Activated T-cell treated with anti-CD3 and anti-CD28 coated beads, Interleukin-2, amount 50 U/mL, for 24 hours (primary cell): Measurements from ENCODE around the gene NFATC2.
A peak's percentile ranks its signal among the peaks of the same experiment; 100 is the strongest.

Experiments
- DNase-seq: peaks from one replicate; pipeline ENCODE4 v3.0.0-alpha.2; 2020
- H3K27ac Mint-ChIP-seq: 2 replicates; pipeline ENCODE4 v1.8.0; 2020; ENCODE audit warnings: mild to moderate bottlenecking, mixed read lengths
- H3K27me3 Mint-ChIP-seq: 2 replicates; pipeline ENCODE4 v1.8.0; 2020; ENCODE audit warnings: mixed read lengths
- H3K36me3 Mint-ChIP-seq: 2 replicates; pipeline ENCODE4 v1.8.0; 2020; ENCODE audit warnings: low read depth, mixed read lengths
- H3K4me1 Mint-ChIP-seq: 2 replicates; pipeline ENCODE4 v1.8.0; 2020; ENCODE audit warnings: low read depth, mixed read lengths
- H3K4me3 Mint-ChIP-seq: 2 replicates; pipeline ENCODE4 v1.8.0; 2020; ENCODE audit warnings: mild to moderate bottlenecking, moderate library complexity, mixed read lengths
- H3K9me3 Mint-ChIP-seq: 2 replicates; pipeline ENCODE4 v1.8.0; 2020; ENCODE audit warnings: mixed read lengths

NFATC2 gene

GRCh38 chr20:51383891-51384510, 158.5 kb downstream of the NFATC2 start:
- H3K27me3 Mint-ChIP-seq, result no peaks in the 10 kb centered on the region
- H3K4me1 Mint-ChIP-seq, result peaks cover 55% of the 10 kb centered on the region
- peaks cover 70% of the 10 kb centered on the region for H3K36me3 Mint-ChIP-seq
- H3K9me3 Mint-ChIP-seq, result no peaks in the 10 kb centered on the region
- H3K4me3 Mint-ChIP-seq, result no peak overlapping the region
- H3K27ac Mint-ChIP-seq, result peak overlapping the region; percentile 7
- no peak for DNase-seq

DNA sequence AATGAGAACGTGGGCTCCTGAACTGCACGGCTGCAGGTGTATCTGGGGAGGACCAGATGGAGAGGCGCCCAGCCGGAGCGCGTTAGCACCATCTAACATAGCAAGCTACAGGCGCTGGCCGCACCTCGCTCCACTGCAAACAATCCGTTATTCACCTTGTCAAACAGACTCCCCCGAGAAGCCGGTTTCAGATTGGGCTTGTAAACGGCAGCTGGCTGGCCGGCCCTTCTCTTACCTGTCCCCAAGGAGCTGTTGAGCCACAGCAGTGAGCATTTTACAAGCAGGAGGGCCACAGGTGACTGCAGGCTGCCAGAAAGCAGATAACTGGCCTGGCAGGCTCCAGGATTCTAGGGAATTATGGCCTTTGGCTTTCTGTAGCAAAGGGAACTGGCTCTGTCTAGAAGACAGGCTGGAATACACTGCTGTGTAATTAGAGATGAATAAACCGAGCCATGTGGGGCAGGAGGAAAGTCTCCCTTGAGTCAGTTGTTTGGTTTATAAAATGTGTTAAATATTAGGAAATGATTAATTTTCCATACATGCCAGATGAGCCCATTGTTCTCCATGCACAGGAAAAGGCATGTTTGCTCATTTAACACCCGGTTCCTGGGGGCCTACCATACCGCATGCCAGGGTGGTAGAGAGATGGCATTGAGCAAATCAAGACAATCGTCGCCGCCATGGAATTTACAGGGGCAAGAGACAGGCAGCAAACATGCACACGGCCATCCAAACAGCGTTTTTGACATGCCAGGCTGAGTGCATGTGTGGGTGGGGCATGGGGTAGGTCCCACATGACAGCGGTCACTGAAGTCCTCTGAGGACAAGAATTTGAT, 159.3 kb downstream of the NFATC2 start:
- Mint-ChIP-seq H3K36me3 (peaks cover 64% of the 10 kb centered on the region), H3K27ac (peak overlapping the region; percentile 7), H3K9me3 (no peaks in the 10 kb centered on the region), H3K27me3 (no peaks in the 10 kb centered on the region), H3K4me1 (peaks cover 49% of the 10 kb centered on the region), H3K4me3 (no peak overlapping the region)
- DNase-seq, result no peak

DNA sequence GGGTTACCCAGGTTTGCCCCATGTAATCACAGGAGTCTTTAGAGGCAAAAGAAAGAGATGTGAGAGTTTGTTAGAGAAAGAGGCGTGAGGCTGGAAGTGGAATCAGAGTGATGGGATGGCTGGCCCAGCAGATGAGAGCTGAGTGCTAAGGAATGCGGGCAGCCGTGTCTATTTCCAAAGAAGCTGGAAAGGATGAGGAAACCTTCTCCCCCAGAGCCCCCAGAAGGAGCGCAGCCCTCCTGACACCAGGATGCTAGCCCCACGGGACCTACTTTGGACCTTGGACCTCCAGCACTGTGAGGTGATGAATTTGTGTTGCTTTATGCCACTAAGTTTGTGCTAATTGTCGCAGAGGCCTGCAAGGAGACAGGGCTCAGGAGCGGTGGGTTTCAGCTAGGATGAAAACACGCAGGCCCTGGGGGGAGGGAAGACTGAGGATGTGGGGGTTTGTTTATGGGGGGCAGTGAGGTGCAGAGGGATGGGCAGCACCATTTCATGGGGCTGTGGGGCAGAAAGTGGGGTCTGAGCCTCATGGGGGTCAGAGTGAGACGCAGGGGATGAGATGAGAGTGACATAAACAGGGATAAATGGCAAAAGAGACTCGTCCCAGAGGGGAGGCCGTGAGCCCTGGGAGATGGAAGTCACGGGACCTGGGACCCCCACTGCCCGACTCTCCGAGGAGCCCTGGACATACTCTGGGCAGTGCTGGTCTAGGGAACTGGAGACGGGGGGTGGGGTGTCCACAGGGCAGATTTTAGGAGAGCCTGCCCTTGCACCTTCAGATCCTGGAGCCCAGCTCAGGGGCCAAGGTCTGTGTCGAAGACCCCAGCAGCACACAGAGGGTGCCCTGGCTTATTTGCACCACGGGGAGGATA, 160.2 kb downstream of the NFATC2 start:
- Mint-ChIP-seq H3K9me3 (no peaks in the 10 kb centered on the region), H3K4me3 (no peak overlapping the region), H3K36me3 (peaks cover 62% of the 10 kb centered on the region), H3K27me3 (no peaks in the 10 kb centered on the region), H3K27ac (no peak overlapping the region), H3K4me1 (peaks cover 43% of the 10 kb centered on the region)
- DNase-seq, result no peak

DNA sequence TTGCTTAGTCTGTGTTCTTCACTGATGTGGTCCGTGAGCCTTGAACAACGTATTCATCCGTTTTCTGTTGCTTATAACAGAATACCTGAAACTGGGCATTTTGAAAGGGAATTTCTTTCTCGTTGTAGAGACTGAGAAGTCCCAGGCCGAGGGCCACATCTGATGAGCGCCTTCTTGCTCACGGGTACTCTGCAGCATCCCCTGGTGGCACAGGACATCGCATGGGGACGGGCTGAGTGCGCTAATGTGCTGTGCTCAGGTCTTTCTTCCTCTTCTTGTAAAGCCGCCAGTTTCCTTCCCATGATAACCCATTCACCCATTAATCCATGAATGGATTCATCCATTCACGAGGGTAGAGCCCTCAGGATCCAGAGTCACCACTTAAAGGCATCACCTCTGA, 161.0 kb downstream of the NFATC2 start:
- Mint-ChIP-seq H3K27ac (peak overlapping the region; percentile 24), H3K27me3 (no peaks in the 10 kb centered on the region), H3K4me1 (peaks cover 35% of the 10 kb centered on the region), H3K9me3 (no peaks in the 10 kb centered on the region), H3K4me3 (no peak overlapping the region), H3K36me3 (peaks cover 56% of the 10 kb centered on the region)
- DNase-seq, result no peak

DNA sequence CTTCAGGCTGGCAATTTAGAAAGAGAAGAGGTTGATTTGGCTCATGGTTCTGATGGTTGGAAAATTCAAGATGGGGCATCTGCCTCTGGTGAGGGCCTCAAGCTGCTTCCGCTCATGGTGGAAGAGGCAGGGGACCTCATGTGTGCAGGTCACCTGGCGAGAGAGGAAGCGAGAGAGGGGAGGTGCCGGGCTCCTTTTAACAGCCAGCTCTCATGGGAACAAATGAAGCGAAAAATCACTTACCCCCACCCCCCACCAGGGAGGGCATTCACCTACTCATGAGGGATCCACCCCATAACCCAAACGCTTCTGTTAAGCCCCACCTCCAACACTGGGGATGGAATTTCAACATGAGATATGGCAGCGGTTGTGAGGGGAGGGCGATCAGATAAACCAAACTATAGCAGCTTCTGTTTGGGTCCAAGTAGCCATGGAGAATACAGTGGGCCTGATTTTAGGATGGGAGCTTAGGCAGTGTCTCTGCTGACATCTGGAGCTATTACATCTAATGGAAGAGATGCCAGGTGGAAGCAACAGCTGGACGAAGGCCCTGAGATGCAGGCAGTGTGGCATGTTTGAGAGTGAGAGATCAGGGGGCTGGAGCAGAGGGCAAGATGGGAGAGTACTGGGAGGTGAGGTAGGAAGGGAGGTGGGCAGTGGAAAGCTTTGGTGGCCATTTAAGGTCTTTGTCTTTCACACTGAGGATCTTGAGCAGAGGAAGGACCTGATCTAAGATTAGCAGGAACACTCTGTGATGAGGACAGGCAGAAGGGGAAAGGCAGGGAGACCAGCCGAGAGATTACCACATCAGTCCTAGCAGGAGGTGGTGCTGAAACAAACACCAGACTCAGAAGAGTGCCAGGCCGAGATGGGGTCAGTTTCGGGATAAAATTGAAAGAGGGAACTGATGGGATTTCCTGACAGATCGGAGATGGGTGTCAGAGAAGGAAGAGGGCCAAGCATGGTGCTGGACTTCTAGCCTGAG, 161.8 kb downstream of the NFATC2 start:
- H3K36me3 Mint-ChIP-seq, result peaks cover 48% of the 10 kb centered on the region
- DNase-seq, result no peak
- no peaks in the 10 kb centered on the region for H3K9me3 Mint-ChIP-seq
- H3K4me3 Mint-ChIP-seq, result no peak overlapping the region
- no peaks in the 10 kb centered on the region for H3K27me3 Mint-ChIP-seq
- peak overlapping the region; percentile 26 for H3K27ac Mint-ChIP-seq
- peaks cover 26% of the 10 kb centered on the region for H3K4me1 Mint-ChIP-seq

GRCh38 chr20:51379601-51380341, 162.7 kb downstream of the NFATC2 start:
- peaks cover 17% of the 10 kb centered on the region for H3K4me1 Mint-ChIP-seq
- H3K4me3 Mint-ChIP-seq, result no peak overlapping the region
- no peaks in the 10 kb centered on the region for H3K27me3 Mint-ChIP-seq
- peak overlapping the region; percentile 48 for H3K27ac Mint-ChIP-seq
- no peak for DNase-seq
- H3K9me3 Mint-ChIP-seq, result no peaks in the 10 kb centered on the region
- peaks cover 39% of the 10 kb centered on the region for H3K36me3 Mint-ChIP-seq

GRCh38 chr20:51378171-51378928, 164.2 kb downstream of the NFATC2 start:
- no peak overlapping the region for H3K4me3 Mint-ChIP-seq
- no peaks in the 10 kb centered on the region for H3K9me3 Mint-ChIP-seq
- no peaks in the 10 kb centered on the region for H3K27me3 Mint-ChIP-seq
- H3K4me1 Mint-ChIP-seq, result peaks cover 5% of the 10 kb centered on the region
- peaks cover 26% of the 10 kb centered on the region for H3K36me3 Mint-ChIP-seq
- peak overlapping the region; percentile 47 for H3K27ac Mint-ChIP-seq
- DNase-seq, result no peak

DNA sequence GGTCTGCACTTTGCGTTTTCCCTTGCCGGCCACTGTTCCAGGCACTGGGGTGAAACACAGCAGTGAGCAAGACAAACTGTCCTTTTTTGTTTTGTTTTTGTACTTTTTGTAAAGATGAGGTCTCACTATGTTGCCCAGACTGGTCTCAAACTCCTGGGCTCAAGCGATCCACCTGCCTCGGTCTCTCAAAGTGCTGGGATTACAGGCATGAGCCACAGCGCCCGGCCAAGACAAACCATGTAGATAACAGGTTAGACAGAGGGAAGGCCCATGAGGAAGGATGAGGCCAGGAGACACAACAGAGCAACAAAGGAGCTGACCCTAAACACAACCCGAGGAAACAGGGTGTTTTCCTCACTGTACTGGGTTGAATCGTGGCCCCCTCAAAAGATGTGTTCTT, 165.4 kb downstream of the NFATC2 start:
- peaks cover 21% of the 10 kb centered on the region for H3K36me3 Mint-ChIP-seq
- no peak overlapping the region for H3K4me3 Mint-ChIP-seq
- H3K9me3 Mint-ChIP-seq, result no peaks in the 10 kb centered on the region
- DNase-seq, result no peak
- no peak overlapping the region for H3K27ac Mint-ChIP-seq
- no peaks in the 10 kb centered on the region for H3K27me3 Mint-ChIP-seq
- H3K4me1 Mint-ChIP-seq, result peaks cover 8% of the 10 kb centered on the region

- H3K27ac Mint-ChIP-seq, result no peak overlapping the region
- no peaks in the 10 kb centered on the region for H3K27me3 Mint-ChIP-seq
- peaks cover 9% of the 10 kb centered on the region for H3K4me1 Mint-ChIP-seq
- peaks cover 20% of the 10 kb centered on the region for H3K36me3 Mint-ChIP-seq
- no peak for DNase-seq
- no peak overlapping the region for H3K4me3 Mint-ChIP-seq
- no peaks in the 10 kb centered on the region for H3K9me3 Mint-ChIP-seq
Measured at GRCh38 chr20:51376111-51376510, 166.4 kb downstream of the NFATC2 start.

- DNase-seq, result no peak
- no peaks in the 10 kb centered on the region for H3K9me3 Mint-ChIP-seq
- H3K27me3 Mint-ChIP-seq, result no peaks in the 10 kb centered on the region
- H3K36me3 Mint-ChIP-seq, result peaks cover 17% of the 10 kb centered on the region
- H3K4me1 Mint-ChIP-seq, result peaks cover 9% of the 10 kb centered on the region
- no peak overlapping the region for H3K4me3 Mint-ChIP-seq
- H3K27ac Mint-ChIP-seq, result no peak overlapping the region
Measured at GRCh38 chr20:51375561-51375960, 167.0 kb downstream of the NFATC2 start.

GRCh38 chr20:51374961-51375360, 167.6 kb downstream of the NFATC2 start:
- Mint-ChIP-seq H3K27ac (no peak overlapping the region), H3K36me3 (peaks cover 14% of the 10 kb centered on the region), H3K27me3 (no peaks in the 10 kb centered on the region), H3K9me3 (no peaks in the 10 kb centered on the region), H3K4me3 (no peak overlapping the region), H3K4me1 (peaks cover 9% of the 10 kb centered on the region)
- no peak for DNase-seq

DNA sequence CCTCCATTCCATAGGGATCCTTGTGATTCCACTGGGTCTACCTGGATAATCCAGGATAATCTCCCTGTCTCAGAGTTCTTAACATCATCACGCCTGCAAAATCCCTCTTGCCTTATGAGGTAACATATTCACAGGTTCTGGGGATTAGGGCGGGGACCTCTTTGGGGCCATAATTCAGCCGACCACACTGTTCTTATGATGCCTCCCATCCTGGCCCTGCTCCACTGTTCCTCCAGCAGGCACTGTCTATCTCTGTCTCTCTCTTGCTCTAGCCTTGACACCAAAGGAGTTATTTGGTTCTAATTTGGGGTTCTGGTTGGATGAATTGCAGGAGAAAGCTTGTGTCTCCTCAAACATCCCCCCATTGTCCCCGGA, 168.1 kb downstream of the NFATC2 start:
- H3K4me3 Mint-ChIP-seq, result no peak overlapping the region
- H3K27me3 Mint-ChIP-seq, result no peaks in the 10 kb centered on the region
- peaks cover 9% of the 10 kb centered on the region for H3K4me1 Mint-ChIP-seq
- no peak overlapping the region for H3K27ac Mint-ChIP-seq
- H3K9me3 Mint-ChIP-seq, result no peaks in the 10 kb centered on the region
- no peak for DNase-seq
- H3K36me3 Mint-ChIP-seq, result peaks cover 12% of the 10 kb centered on the region
